Ramos (cell line): Measurements from ENCODE around the gene EVL.

Experiments
- in situ Hi-C: fragments of 300-500 bp; cut with MboI; formaldehyde crosslinking; loops from one replicate; pipeline ENCODE4 v1.14.3; 2022; ENCODE audit warnings: low sequenced_read_pairs; ENCODE audit not compliant: unreplicated experiment

Gene EVL

DNA sequence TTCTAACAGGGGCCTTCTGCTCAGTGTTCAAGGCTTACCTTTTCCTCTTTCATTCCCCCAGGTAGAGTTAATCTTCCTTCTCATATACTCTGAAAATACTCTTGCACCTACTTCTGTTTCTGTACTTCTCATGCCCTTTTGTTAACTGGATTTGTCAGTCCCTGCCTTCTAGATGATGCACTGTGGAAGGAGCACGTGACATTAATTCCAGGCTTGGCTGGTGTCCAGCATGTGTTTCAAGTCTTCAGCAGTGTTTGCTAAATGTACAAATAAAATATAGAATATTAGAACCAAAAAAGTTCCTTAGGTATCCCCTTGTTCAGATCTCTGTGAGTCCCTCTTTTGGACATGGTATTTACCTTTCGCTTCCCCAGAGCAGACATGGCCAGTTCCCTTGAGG lies 27.9 kb upstream of the EVL start:
- in situ Hi-C loops = no loop called here

- in situ Hi-C loops = no loop called here
These were observed 27.2 kb upstream of the EVL start for GRCh38 chr14:100038065-100038464.

DNA sequence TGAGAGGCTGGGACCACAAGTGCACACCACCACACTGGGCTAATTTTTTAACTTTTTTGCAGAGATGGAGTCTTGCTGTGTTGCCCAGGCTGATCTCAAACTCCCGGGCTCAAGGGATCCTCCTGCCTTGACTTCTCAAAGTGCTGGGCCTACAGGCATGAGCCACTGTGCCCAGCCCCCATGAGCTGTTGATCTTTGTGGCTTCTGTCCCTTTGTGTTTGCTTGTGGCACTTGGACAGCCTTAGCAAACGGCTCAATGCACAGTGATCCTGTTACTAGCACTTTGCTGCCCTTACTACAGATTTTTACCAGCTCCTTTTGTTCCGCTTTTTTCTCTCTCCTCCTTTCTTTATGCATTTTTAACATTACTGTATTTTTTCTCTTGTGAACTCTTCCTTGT lies 25.3 kb upstream of the EVL start:
- in situ Hi-C loops = no loop called here

- in situ Hi-C loops = no loop called here
These were observed 24.0 kb upstream of the EVL start for GRCh38 chr14:100041271-100041670.

DNA sequence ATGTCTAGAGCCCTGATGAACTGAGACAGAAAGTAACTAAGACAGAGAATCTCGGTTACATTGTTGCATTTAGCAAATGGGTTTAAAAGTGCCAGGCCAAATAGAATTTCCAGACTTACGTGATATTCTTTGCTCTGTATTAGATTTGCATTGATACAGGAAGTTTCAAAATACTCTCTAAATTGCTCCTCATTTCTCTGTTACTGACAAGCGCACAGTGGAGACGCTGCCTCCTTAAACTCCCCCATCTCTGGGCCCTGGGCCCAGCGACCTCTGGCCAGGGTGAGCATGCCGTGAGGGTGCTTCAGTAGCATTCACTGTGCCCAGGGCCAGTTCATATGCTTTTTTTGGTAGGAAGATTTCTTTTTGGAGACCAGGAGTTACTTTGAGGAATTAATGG lies 22.9 kb upstream of the EVL start:
- in situ Hi-C loops = no loop called here

- in situ Hi-C loops = no loop called here
These were observed 19.4 kb upstream of the EVL start for GRCh38 chr14:100045642-100046344.

- in situ Hi-C loops = no loop called here
These were observed 17.6 kb upstream of the EVL start for GRCh38 chr14:100047600-100047999.

DNA sequence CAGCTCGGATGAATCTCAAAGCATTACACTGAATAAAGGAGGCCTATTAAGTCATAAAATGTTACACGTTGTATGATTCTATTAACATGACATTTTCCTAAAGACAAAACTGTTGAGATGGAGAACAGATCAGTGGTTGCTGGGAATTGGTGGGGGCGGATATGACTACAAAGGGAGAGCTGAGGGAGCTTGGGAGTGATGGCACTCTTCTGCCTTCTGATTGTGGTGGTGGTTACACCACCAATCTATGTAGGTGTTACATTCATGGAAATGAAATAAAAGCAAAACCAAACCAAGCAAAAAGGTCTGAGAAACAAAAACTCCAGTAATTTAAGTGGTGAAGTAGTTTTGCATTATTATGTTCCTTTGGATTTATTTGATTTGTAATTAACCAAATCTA lies 16.4 kb upstream of the EVL start:
- in situ Hi-C loops = no loop called here

GRCh38 chr14:100049220-100049619 lies 16.0 kb upstream of the EVL start:
- in situ Hi-C loops = no loop called here

DNA sequence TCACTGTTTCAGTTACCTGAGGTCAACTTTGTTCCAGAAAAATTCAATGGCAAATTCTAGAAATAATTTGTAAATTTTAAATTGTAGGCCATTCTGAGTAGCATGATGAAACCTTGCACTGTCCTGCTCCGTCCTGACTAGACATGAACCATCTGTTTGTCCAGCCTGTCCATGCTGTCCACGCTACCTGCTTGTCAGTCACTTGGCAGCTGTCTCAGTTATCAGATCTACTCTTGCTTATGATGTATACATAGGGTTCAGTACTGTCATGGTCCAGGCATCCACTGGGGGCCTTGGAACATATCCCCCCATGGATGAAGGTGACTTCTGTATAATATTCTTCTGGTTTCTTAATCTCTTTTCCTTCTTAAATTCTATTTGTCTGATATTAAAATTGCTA lies 14.1 kb upstream of the EVL start:
- in situ Hi-C loops = no loop called here

GRCh38 chr14:100051543-100051942 lies 13.7 kb upstream of the EVL start:
- in situ Hi-C loops = no loop called here

DNA sequence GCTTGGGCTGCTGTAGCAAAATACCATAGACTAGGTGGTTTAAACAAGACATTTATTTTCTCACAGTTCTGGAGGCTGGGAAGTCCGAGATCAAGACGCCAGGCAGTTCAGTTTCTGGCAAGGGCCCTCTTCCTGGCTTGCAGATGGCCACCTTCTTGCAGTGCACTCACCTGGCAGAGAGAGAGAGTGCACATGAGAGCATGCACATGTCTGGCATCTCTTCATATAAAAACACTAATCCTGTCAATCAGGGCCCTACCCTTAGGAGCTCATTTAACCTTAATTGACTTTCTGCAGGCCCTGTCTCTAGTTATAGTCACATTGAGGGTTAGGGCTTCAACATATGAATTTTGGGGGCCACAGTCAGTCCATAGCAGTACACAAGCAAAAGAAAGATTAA lies 12.4 kb upstream of the EVL start:
- in situ Hi-C loops = no loop called here

DNA sequence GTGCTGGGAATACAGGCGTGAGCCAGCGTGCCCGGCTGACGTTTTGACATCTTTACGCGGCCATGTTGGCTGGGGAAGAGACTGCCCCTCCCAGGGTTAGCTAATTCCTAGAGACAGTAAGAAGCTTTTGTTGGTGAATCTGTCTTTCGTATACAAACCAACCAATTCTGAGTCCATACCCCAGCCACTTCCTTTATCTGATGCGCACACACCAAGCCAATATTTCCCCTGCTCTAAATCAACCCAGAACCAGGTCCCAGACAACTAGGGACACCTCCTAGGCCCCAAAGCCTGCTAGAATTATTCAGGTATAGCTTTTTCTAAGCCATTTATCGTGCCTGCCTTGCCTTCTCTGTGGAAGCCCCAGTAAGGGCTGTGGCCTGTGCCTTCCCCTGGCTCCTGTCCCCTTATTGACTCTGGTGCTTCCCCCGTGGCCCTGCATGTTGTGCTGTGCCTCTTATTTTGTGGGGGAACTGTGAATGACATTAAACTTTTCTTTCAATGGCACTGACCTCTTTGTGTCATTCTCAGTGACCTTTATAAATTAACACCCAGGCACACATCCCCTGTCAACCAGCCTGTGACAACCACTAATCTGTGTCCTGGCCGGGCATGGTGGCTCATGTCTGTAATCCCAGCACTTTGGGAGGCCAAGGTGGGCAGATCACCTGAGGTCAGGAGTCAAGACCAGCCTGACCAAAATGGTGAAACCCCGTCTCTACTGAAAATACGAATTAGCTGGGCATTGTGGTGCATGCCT lies 10.7 kb upstream of the EVL start:
- in situ Hi-C loops = no loop called here

DNA sequence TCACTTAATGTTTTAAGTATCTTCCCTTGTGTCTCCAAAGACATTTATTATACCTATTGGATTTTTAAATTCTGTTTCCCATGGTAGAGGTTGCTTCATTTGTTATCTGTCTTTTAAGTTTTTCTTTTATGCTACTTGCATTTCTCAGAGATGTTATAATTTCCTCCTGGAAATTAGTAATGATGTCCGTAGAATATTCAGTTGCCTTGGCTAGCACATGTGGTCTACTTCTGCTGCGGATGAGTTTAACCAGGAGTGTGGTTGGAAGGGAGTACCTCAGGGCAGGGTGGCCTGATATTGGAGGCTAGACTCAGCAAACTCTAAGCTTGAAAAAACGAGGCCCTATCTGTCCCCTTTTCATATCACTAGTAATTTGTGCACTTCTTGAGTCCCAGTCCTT lies 8.8 kb upstream of the EVL start:
- in situ Hi-C loops = no loop called here

- in situ Hi-C loops = no loop called here
These were observed 8.0 kb upstream of the EVL start for GRCh38 chr14:100056964-100057795.

DNA sequence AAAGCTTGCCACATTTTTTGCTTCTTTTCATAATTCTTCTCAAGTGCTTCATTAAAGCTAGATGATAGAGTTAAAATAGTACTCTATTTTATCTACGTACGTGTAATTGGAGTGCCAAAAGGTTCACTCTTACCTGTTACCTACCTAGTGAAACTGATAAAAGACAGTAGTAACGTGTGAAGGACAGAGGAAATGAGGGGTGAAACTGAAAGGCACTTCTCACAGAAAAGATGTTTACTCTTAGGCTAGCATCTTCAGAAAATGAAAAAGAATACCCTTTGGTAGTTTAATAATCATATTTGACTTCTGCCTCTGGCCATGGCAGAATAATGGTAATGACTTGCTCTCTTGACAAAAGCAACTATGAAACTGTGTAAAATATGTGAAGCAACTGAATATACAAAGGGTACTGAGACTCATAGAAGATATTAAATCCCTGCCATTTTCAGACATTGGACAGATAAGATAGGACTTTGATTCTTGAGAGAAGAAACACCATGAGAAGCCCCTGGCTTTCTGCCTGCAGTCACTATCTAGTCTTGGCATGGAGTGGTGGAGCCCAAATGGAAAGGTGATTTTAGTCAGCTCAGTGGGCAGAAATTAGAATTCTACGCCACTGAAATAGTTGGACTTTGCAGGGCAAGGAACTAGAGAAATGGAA lies 6.3 kb upstream of the EVL start:
- in situ Hi-C loops = no loop called here

- in situ Hi-C loops = no loop called here
These were observed 5.8 kb upstream of the EVL start for GRCh38 chr14:100059438-100059781.

DNA sequence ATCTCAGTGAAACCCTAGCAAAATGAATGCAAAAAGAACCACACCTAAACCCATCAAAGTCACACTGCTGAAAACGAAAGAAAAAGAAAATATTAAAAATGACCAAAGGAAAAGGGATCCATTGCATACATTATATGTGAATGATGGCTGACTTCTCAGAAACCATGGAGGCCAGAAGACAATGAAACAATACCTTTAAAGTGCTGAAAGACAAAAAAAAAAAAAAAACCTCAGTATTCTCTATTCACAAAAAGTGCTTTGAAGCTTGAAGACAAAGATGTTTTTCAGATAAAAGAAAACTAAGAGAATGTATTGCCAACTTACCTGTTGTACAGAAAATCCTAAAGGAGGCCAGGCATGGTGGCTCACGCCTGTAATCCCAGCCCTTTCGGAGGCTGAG lies 4.5 kb upstream of the EVL start:
- in situ Hi-C loops = no loop called here

- in situ Hi-C loops = no loop called here
These were observed 2.6 kb upstream of the EVL start for GRCh38 chr14:100062590-100062989.

- in situ Hi-C loops = no loop called here
These were observed 1.8 kb upstream of the EVL start for GRCh38 chr14:100063314-100063941.
